ENCODE results near the gene TRPM3.

The TRPM3 gene

DNA sequence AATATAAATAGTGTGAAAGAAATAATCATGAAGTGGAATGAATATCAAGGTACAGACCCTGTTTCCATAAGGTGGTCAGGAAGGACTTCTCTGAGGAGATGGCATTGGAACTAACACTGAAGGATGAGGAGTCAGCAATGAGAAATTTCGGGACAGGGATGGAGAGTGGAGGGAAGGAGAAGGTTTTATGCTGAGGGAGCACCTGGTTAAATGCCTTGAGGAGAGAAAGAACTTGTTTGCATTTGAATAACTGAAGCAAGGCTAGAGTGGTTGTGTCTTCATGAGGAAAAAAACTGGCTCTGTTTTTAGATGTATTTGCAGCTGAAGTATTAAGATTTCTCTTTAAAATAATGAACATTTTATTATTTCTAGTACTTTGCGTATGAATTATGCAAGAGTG, 180.8 kb downstream of the TRPM3 start:
- no peak for DNase-seq

DNA sequence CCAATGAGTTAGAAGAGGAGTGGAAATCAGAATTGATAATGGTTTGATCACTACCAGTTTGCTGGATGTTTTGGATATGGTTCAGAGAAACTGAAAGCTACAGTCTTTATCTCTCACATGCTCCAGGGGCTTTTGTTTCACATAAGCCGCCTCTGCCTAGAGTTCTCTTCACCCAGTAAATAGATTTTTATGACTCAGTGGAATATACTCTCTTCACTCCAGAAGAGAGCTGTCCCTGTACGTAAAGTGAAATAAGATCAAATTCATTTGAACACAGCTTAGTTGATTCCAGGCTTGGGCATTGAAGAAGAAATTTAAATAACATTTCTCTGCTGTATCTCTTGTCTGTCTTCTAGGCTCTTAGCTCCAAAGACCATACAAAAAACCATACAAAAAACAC, 184.9 kb downstream of the TRPM3 start:
- no peak for DNase-seq

DNA sequence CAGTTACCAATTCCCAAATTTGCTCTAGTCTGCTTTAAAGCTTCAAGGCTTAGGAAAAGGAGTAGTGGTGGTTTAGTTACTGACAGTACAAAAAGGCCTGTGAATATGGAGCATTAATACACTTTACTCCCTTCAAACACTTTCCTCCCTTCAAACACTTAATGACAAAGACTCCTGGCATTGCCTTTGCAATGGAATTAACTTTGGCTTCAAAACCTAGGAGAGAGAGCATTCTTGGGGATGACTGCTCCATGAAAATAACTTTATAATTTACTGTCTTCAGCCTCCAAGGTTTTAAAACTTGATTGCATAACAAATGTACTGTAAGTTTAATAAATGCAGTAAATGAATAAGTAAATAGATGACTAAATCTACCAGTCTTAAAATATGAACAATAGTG, 185.6 kb downstream of the TRPM3 start:
- DNase-seq: no peak

DNA sequence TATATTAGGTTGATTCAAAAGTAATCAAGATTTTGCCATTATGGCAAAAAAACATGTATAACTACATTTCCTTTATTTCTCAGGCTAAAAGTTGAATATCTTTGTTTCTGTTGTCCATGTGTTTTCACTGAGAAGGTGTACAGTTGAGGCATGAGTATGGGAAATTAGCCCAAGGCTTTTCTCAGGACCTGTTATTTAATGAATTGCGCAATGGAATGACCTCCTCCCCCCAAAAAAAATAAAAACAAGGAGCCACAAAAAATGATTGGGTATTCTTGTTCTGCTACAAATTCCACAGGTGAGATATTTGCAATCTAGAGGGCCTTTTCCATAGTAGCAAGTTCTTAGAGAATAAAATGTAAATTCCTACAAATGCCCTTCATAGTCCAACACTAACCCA, 186.8 kb downstream of the TRPM3 start:
- DNase-seq: no peak

DNA sequence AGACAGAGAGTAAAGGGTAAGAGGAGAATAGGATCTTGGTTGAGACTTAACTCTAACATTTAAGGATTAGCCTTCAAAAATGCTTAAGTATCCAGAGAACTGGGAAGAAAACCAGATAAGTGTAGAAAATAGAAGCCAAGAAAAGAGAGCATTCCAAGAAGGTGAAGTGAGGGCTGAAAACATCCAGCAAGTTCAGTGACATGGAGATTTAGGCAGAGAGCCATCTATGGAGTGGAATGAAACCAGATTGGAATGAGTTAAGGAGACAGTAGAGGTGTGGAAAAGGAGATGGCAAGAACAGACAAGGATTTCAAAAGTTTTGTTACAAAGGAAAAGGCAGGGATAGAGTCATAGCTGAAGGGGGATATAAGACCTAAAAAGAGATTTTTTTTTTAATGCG, 188.1 kb downstream of the TRPM3 start:
- DNase-seq: no peak

DNA sequence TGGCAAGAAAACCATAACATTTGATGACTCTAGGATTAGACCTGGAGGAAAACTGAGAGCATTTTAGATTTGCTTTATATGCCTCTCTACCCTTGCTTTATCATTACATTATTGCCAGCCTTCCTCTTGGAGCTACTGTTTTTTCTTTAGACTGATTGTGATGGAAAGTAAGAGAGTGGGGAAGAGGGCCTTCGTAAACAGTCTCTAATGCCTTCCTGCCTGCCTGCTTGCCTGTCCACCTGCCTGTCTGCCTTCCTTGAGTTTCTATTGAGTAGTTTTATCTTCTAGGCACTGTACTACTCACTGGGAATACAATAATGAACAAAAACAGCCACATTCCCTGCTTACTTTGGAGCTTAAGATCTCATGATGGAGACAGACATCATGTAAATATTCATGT, 189.3 kb downstream of the TRPM3 start:
- DNase-seq: no peak

DNA sequence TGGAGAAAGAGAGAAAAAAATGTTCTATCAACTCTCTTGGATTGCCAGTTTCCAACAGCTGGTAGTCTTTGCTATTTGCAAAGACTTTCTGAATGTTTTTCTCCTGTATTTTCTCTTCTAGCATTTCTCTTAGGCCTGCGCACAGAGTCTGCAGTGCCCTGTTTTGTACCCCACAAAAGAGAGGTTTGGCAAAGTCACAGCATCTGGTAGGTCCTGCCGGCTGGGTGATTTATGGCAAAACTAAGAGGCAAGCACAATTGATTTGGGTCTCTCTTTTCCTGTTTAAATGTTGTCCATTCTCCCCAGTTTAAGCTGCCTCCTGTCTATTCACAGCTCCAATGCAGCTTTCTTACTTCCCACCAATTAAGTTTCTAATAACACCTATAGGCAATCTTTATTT, 193.9 kb downstream of the TRPM3 start:
- no peak for DNase-seq

DNA sequence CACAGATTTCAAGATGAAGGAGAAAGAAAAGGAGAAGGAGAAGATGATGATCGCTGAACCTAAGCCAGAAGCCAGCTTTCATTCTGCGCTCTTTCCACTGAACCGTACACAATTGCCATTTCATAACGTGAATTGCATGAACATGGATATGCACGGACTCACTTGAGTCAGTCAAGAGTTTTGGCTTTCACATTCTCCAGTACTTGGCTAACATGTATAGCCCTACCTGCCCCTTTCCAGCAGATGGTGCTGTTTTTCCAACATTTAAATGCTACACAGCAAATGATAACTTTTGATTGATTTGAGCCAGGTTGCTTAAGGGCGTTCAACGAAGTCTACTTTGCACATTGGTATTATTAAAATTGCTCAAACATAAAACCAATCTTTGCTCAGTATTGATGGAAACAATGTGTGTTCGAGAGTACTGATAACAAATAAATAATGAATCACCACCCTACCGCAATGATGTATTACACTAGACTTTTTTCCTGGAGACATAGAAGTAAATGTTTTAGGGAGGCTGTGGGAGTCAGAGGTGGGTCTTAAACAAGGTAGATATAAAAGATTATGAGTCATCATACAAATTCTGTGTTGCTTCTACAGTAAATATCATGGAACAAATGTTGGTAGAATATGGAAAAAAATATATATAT, 196.4 kb downstream of the TRPM3 start:
- peak in 1 of 2 donors; percentile 2 for DNase-seq

DNA sequence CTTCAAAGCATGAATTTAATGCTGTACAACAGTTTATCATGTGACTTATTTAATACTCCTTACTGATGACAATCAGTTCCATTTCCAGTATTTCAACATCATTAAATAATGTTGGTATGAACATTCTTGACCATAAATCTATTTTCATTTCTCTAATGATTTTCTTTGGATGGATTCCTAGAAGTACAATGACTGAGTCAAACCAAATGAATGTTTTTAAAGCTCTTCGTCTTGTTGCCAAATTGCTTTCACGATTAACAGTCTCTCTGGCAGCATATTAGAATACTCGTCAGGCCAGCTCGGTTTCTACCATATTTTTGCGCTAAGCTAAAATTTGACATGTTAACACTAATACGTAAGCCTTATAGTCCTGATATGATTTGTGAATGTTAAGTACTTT, 197.0 kb downstream of the TRPM3 start:
- no peak for DNase-seq

DNA sequence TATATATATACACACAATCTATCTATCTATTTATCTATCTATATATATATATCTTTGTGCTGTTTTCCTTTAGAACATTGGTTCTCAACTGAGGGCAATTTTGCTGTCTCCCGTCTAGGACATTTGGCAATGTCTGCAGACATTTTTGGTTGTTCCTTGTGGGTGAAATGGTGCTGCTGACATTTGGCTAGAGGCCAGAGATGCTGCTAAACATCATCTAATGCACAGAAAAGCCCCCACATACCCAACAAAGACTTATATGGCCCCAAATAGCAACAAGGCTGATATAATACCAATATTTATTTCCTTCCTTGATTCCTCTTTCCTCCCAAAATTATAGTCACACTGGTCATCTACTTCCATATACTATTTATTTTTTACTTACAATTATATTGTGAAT, 197.5 kb downstream of the TRPM3 start:
- no peak for DNase-seq

DNA sequence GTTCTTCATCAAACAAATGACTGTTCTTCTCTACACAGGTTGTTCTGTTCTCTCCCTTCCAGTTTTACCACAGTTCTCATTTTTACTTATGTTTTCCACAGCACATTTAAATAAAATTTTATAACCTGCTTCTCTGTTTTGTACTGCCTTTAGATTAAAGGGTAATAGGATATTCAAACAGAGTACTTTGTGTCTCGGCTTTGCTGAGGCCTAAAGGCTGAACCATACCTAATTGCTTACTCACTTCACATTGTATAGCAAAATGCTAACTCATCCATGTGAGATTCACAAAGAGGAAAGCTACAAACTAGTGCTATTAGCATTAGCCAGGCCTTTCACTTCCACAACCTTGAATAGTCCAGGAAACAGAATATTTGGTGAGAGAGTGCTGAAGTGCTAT, 200.3 kb downstream of the TRPM3 start:
- no peak for DNase-seq

DNA sequence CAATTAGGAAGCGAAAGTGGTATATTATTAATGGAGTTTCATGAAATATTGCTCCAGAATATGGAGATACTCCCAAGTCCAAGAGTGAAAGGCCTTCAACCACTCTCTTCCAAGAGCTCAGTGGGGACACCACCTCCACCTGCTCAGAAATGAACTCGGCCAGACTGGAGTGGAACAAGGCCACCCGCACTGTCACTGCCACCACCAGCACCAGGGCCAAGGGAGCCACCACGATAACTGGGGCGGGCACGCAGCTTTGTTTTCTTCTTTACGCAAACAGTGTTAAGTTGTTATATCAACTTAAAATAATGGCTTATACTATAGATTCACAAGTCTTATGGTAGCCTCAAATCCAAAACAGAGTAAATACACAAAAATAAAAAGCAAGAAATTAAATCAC, 204.1 kb downstream of the TRPM3 start:
- no peak for DNase-seq

DNA sequence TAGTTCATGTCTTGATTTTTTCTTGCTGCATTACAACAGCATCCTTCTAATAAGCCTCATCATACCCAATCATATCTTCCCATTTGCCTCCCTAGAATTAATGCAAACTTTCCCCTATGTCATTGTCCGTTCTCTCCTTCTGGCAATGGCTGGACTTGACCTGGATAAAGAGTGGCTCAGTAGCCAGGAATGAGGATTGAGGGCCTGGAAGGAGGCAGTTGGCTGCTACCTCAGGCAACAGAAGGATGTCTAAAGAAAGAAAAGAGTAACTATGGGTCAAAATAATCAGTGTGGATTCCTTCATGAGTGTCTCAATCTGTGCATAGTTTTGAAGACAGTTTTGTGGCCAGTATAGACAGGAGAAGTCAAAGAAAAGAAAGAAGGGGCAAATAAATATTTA, 209.6 kb downstream of the TRPM3 start:
- no peak for DNase-seq

DNA sequence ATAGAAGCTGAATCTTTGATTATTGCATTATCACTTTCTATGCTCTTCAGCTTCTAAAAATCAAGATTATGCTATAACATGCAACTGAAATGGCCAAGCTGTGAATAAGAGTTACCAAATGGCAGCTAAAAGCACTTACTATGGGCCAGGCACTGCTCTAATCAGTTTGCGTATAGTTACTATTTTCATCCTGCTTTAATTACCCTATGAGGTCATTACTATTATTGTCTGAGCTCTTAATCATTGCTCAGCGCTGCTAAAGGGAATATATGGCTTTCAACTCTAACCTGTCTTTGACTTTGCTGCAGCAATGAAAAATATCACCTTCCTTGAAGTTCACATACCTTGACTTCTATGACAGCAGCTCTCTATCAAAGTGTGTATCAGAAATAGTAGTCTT, 210.8 kb downstream of the TRPM3 start:
- DNase-seq: no peak

DNA sequence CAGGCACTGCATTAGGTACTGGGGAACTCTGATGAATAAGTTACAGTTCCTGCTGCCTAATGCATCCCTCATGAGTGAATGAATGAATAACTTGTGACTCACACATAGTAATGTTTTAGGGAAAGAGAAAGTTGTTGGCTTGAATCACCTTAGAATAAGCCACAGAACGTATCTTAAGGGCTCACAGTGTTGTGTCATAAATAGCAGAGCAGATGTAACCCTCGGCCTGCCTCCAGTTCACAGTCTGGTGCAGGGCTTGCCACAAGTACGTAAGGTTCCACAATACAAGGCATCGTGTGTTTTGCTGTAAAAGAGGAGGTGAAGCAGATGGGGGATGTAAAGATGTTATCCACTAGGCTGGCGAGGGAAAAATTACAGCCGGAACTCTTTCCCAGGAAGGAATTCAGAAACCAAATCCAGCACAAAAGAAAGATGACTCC, 218.7 kb downstream of the TRPM3 start:
- DNase-seq: no peak

DNA sequence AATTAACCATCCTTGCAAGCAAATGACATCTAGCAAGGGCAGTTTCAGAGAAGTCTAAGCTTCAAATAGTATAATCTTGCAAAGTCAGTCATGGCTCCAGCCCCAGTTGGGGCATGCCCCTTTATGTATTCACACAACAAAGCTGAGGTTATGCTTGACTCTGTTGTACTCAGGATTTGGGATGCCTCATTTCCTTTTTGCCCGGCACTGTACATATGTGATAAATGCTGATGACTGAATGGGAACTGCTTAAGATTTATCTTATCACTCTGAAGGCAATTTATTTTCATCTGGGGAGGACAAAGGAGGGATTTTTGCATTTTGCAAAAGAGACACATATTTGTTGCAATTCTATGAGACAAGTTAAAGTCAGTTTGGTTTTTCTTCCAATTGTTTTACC, 219.2 kb downstream of the TRPM3 start:
- DNase-seq: no peak

DNA sequence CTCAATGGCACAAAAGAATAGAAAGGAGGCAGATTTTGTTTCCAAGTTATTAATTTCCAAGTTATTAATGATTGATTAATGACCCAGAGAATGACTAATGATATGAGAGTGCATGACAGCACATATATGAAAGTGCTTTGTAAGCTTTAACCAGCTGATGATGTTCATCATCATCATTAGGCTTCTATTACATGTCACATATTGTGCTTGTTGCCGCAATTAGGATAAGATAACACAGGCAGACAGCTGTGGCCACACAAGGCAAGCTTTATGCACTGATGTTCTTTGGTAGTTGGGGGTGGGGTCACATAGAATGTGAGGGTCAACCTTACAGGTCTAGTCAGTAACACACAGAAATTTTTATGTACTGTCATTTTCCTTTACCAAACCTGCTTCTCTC, 219.7 kb downstream of the TRPM3 start:
- DNase-seq: no peak

DNA sequence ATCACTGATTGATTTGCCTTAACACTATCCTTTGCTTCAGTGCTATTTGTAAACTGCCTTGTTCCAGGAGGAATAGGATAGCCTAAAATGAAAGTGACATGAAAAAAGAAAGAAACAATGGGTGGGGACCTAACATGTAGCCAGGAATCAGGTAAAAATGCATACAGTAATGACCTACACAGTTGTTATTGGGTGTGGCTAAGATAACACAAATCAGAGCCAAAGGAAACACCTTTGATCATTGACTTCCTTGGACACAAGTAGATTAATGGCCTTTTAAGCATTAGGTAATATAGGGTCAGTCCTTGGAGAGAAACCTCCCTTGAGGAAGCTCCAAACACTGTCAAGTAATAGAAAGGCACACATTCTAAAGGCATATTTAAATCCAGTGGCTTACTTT, 220.4 kb downstream of the TRPM3 start:
- DNase-seq: no peak

DNA sequence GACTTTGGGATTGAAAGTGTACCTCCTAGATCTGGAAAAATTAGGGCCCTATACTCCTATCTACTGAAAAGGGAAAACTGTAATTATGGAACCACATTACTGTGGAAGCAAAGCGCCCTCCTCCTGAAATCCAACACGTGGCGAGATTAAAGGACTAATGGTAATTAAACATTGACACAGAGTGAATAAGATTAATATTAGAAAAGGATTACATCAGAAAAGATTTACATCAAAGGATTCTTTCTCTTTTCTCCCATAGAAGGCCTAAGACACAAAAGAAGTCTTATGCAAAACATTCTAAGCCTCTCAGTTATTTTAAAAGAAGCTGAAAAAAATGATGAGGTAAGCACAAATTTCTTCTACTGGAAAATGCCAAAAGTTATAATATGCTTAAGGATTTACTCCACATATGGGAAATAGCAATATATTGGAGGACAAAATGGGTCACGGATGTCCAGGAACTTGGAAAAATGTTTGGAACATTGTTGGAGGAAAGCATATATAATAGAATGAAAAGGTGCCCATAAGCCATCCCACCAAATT, 227.8 kb downstream of the TRPM3 start:
- no peak for DNase-seq

DNA sequence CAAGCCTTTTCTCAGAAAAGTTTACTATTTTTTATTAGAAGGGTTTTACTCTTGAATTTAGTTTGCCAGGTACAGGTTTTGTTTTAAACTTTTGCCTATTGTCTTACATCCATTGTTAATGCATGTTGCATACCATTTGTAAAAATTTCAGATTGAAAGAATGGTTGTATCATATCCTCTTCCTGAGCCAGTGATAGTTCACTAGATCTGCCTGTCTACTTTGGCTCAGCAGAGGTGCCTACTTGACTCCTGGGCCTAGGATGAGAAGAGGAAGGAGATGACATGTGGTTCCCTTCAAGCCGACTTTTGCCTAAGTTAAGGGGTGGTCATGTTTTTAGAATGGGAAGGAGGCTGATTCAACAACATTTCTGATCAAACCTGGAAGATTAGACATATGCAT, 232.9 kb downstream of the TRPM3 start:
- no peak for DNase-seq

DNA sequence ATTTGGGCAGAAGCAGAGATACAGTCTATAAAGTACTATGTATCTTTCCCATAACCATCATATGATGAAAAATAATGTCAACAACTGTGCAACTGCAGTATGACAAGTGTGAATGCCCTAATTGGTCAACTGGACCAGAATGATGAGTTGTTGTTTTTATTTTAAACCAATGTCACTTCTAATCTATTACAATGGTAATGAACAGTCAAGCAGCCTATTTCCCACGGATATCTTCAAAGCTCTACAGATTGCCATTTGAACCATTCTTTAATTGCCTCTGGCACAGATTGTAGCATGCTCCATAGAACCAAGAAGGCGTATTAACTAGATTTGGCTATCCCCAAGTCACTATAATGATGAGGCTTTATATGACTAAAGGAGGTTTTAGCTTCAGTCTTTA, 233.6 kb downstream of the TRPM3 start:
- no peak for DNase-seq

DNA sequence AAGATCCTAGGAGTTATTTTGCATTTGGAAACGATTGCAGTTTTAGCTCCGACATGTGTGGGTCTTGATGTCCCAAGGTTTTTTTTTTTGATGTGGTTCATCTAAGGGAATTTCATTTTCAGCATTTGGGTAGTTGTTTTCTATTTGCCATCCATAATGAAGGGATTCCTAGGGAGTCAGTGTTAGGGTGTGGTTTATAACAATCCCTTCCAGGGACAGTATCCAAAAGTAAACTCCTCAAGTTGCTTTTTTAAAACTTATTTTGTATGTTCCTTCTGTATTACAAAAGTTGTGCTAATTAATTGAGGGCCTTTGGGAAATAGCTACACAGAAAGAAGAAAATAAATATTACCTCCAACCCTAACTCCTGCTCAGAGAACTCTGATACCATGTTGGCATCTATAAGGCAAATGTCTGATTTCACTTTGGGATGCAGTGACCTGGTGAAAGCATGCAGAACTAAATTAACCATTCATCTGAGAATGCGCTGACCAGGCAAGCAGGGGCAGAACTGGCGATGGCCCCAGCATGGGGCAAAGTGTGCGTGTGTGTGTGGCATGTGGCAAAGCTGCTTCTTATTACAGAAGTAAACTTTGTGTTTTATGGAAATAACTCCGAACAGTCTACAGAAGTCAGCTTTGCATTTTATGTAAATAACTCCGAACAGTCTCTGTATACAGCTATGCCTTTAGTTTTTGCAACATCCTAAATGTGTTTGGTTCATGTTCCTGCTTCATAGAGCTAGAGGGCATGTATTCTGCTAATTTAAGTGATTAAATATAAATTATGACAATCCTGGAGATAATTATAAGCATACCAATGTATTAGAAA, 237.2 kb downstream of the TRPM3 start:
- DNase-seq: no peak

DNA sequence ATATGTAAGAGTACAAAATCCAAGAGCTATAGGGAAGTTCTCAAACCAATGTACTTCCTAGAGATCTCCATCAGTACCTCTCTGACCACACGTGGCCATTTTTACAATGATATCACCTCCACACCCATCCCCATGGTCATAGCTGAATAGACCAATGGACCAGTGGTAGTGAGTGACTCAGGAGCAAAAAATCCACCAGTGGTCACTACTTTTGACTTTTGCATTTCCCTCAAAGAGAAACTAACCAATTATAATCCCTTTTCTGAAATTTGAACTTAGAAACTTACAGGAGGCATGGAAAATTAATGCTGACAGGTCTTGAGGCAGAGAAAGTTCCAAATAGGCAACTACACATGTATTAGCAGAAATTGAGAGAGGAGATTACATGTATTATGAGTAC, 238.4 kb downstream of the TRPM3 start:
- DNase-seq: no peak

DNA sequence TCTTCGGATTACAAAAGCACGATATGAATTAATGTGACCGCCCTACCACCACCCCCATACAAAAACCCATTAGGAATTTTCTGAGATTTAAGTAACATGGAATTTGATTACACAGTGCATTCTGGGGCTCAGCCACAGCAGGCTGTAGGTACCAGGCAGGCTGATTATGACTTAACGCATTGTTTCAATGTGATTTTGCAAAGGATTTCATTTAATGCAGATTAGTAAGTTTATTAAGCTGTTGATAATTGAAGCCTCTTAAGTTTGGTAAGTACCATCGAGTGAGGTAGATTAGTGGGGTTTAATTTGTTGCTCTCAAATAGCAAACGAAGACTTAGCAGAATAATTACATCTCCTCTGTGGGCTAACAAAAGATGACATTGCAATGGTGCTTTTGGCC, 240.1 kb downstream of the TRPM3 start:
- DNase-seq: no peak

DNA sequence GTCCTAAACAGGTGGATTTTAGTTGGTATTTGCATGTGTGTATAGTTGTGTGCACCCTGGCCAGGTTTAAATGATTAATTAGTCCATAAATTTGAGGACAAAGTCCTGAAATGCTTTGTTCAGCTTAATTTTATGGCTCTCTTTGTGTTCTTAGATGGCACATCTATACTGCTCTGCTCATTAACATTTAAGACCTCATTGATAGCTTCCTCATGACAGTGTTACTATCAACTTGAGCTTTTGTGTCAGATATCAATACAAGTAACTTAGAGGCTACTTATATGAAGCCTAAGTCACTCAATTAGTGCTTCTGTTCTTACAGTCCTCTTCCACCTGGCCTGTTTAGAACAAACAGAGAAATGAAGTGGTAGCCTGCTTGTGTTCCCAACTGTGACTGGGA, 240.9 kb downstream of the TRPM3 start:
- DNase-seq: no peak
